ENCODE data around the gene TSBP1.

GRCh38 chr6:32402812-32403211, 31.1 kb upstream of the TSBP1 start:
- TF ChIP-seq, protein P1, sequence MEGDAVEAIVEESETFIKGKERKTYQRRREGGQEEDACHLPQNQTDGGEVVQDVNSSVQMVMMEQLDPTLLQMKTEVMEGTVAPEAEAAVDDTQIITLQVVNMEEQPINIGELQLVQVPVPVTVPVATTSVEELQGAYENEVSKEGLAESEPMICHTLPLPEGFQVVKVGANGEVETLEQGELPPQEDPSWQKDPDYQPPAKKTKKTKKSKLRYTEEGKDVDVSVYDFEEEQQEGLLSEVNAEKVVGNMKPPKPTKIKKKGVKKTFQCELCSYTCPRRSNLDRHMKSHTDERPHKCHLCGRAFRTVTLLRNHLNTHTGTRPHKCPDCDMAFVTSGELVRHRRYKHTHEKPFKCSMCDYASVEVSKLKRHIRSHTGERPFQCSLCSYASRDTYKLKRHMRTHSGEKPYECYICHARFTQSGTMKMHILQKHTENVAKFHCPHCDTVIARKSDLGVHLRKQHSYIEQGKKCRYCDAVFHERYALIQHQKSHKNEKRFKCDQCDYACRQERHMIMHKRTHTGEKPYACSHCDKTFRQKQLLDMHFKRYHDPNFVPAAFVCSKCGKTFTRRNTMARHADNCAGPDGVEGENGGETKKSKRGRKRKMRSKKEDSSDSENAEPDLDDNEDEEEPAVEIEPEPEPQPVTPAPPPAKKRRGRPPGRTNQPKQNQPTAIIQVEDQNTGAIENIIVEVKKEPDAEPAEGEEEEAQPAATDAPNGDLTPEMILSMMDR (IDR thresholded peaks at IDR 0.05) = no peak
- TF ChIP-seq POLR2A (IDR thresholded peaks at IDR 0.05) (no peak), EP300 (IDR thresholded peaks at IDR 0.05) (no peak), POLR2AphosphoS5 (IDR thresholded peaks at IDR 0.05) (no peak)

All from sigmoid colon (tissue), 4 donors.